H1 (cell line): Measurements from ENCODE around the gene PCNX1. TPM values are rescaled to one million over a fixed set of nuclear protein-coding genes. Genes with fewer than 3 reads are reported as not detected.
A peak's percentile ranks its signal among the peaks of the same experiment; 100 is the strongest.

Experiments
- CTCF ChIA-PET: fragments of 300-600 bp; sonication (Branson Sonifier 250); formaldehyde crosslinking; loops from one replicate; lab custom pipeline; 2021; ENCODE audit not compliant: partially characterized antibody; lab: Charles Lee
- POLR2A ChIA-PET: fragments of 300-600 bp; sonication (Branson Sonifier 250); formaldehyde crosslinking; loops from one replicate; lab custom pipeline; 2021; ENCODE audit warnings: inconsistent platforms; ENCODE audit not compliant: partially characterized antibody; lab: Charles Lee
- DNase-seq, 2 experiments: peaks; one replicate each; pipeline versions ENCODE4 v3.0.0 to v3.0.0-alpha.2; 2010 to 2022; ENCODE audit warnings: low spot score in 2 of 2, low read depth in 1 of 2, mixed read lengths in 1 of 2
- FAIRE-seq: peaks from 2 replicates; lab custom pipeline; 2011; peaks lifted over from hg19 to GRCh38; lab: Jason Lieb, UNC
- H2AFZ ChIP-seq: 2 replicates; pipeline ENCODE4 v1.8.1; 2012; ENCODE audit warnings: low read length, inconsistent platforms
- H2AK5ac ChIP-seq: 2 replicates; pipeline ENCODE4 v1.6.1; 2013; ENCODE audit warnings: low read depth, low read length
- H2BK120ac ChIP-seq: replicated peaks from 2 replicates; pipeline ENCODE3; 2013; ENCODE audit warnings: low read depth, low read length, inconsistent platforms
- H2BK12ac ChIP-seq: 2 replicates; pipeline ENCODE4 v1.6.1; 2013; ENCODE audit warnings: low read depth, low read length
- H2BK15ac ChIP-seq: 2 replicates; pipeline ENCODE4 v1.6.1; 2013; ENCODE audit warnings: low read length
- H2BK20ac ChIP-seq: 2 replicates; pipeline ENCODE4 v1.6.1; 2013; ENCODE audit warnings: low read length
- H2BK5ac ChIP-seq: 2 replicates; pipeline ENCODE4 v1.6.1; 2013; ENCODE audit warnings: low read depth, low read length
- H3K14ac ChIP-seq: 2 replicates; pipeline ENCODE4 v1.6.1; 2013; ENCODE audit warnings: inconsistent platforms; ENCODE audit not compliant: insufficient read length
- H3K18ac ChIP-seq: 2 replicates; pipeline ENCODE4 v1.6.1; 2013; ENCODE audit warnings: low read length; ENCODE audit errors: extremely low read depth
- H3K23ac ChIP-seq: 2 replicates; pipeline ENCODE4 v1.6.1; 2013; ENCODE audit warnings: inconsistent platforms; ENCODE audit not compliant: insufficient read length
- H3K23me2 ChIP-seq: 2 replicates; pipeline ENCODE4 v1.6.1; 2013; ENCODE audit warnings: low read depth, low read length
- H3K27ac ChIP-seq: 2 replicates; pipeline ENCODE4 v1.6.1; 2011; ENCODE audit warnings: low read depth, low read length, inconsistent platforms
- H3K27me3 ChIP-seq, 4 experiments: replicated peaks in 1 of 4; 1 replicate in 1 of 4; 2 replicates in 3 of 4; pipeline versions ENCODE4 v1.6.1 to v1.8.1; 2011 to 2013; ENCODE audit warnings: low read length in 3 of 4, mild to moderate bottlenecking in 3 of 4, inconsistent platforms in 2 of 4, mixed read lengths in 2 of 4, moderate library complexity in 1 of 4; ENCODE audit not compliant: control insufficient read depth in 3 of 4, insufficient read depth in 3 of 4; ENCODE audit errors: extremely low read depth in 1 of 4
- H3K36me3 ChIP-seq, 4 experiments: 2 replicates each; pipeline versions ENCODE4 v1.6.1 to v1.8.1; 2011 to 2013; ENCODE audit warnings: mild to moderate bottlenecking in 4 of 4, low read length in 3 of 4, moderate library complexity in 2 of 4, control low read depth in 1 of 4, inconsistent platforms in 1 of 4; ENCODE audit not compliant: insufficient read depth in 4 of 4, control insufficient read depth in 2 of 4
- H3K4ac ChIP-seq: replicated peaks from 2 replicates; pipeline ENCODE3; 2013; ENCODE audit warnings: low read length, low read depth, mixed read lengths, inconsistent platforms; ENCODE audit not compliant: insufficient read length
- H3K4me1 ChIP-seq, 4 experiments: replicated peaks in 1 of 4; 1 replicate in 1 of 4; 2 replicates in 3 of 4; pipeline versions ENCODE4 v1.6.1 to v1.8.1; 2011 to 2013; ENCODE audit warnings: low read length in 3 of 4, inconsistent platforms in 2 of 4, mixed read lengths in 1 of 4; ENCODE audit not compliant: insufficient read depth in 4 of 4, control insufficient read depth in 3 of 4
- H3K4me2 ChIP-seq, 2 experiments: 2 replicates each; pipeline versions ENCODE4 v1.6.1 to v1.8.1; 2011 to 2013; ENCODE audit warnings: low read depth in 2 of 2, low read length in 2 of 2, control low read depth in 1 of 2, inconsistent platforms in 1 of 2, mild to moderate bottlenecking in 1 of 2; ENCODE audit not compliant: insufficient read depth in 1 of 2
- H3K4me3 ChIP-seq, 4 experiments: fragments of 200-600, 300-600 bp in 1 of 4; sonication (generic), shearing (Covaris generic), sonication (Bioruptor Twin) in 1 of 4; 2 replicates each; pipeline versions ENCODE4 v1.5.1 to v1.8.1; 2011 to 2016; ENCODE audit warnings: low read length in 4 of 4, low read depth in 3 of 4, control low read depth in 2 of 4, inconsistent platforms in 2 of 4, mild to moderate bottlenecking in 2 of 4, mixed read lengths in 1 of 4, moderate library complexity in 1 of 4; ENCODE audit not compliant: insufficient read depth in 2 of 4; ENCODE audit errors: extremely low read depth in 1 of 4
- H3K56ac ChIP-seq: replicated peaks from 2 replicates; pipeline ENCODE3; 2013; ENCODE audit warnings: low read depth, mild to moderate bottlenecking, mixed read lengths, low read length, inconsistent platforms; ENCODE audit not compliant: insufficient read length
- H3K79me1 ChIP-seq: 2 replicates; pipeline ENCODE4 v1.6.1; 2013; ENCODE audit warnings: low read depth, low read length, control low read depth
- H3K79me2 ChIP-seq, 2 experiments: 2 replicates each; pipeline versions ENCODE4 v1.6.1 to v1.8.1; 2012 to 2013; ENCODE audit warnings: low read length in 2 of 2, mild to moderate bottlenecking in 2 of 2, inconsistent platforms in 1 of 2; ENCODE audit not compliant: insufficient read depth in 2 of 2, control insufficient read depth in 1 of 2
- H3K9ac ChIP-seq, 4 experiments: replicated peaks in 1 of 4; 1 replicate in 1 of 4; 2 replicates in 3 of 4; pipeline versions ENCODE4 v1.6.1 to v1.8.1; 2011 to 2013; ENCODE audit warnings: low read depth in 3 of 4, low read length in 3 of 4, control low read depth in 2 of 4, mild to moderate bottlenecking in 2 of 4, moderate library complexity in 2 of 4, inconsistent platforms in 1 of 4; ENCODE audit errors: extremely low read depth in 1 of 4
- H3K9me3 ChIP-seq, 2 experiments: 2 replicates each; pipeline versions ENCODE4 v1.6.1 to v1.8.1; 2012 to 2013; ENCODE audit warnings: mild to moderate bottlenecking in 2 of 2, moderate library complexity in 2 of 2, control low read depth in 1 of 2, inconsistent platforms in 1 of 2, low read depth in 1 of 2, low read length in 1 of 2, mixed read lengths in 1 of 2; ENCODE audit not compliant: insufficient read depth in 2 of 2
- H4K20me1 ChIP-seq, 2 experiments: replicated peaks in 1 of 2; 2 replicates each; pipeline versions ENCODE3 to v1.8.1; 2011 to 2013; ENCODE audit warnings: inconsistent platforms in 2 of 2, low read length in 2 of 2, mild to moderate bottlenecking in 1 of 2; ENCODE audit not compliant: insufficient read depth in 2 of 2, control insufficient read depth in 1 of 2
- H4K5ac ChIP-seq: 2 replicates; pipeline ENCODE4 v1.6.1; 2013; ENCODE audit warnings: low read length, low read depth, mixed read lengths, inconsistent platforms; ENCODE audit not compliant: insufficient read length
- H4K8ac ChIP-seq: 2 replicates; pipeline ENCODE4 v1.8.0; 2013; ENCODE audit warnings: mild to moderate bottlenecking, moderate library complexity, low read length, inconsistent platforms; ENCODE audit not compliant: insufficient read depth; ENCODE audit errors: extremely low read depth
- H4K91ac ChIP-seq: replicated peaks from 2 replicates; pipeline ENCODE3; 2013; ENCODE audit warnings: low read length, mixed read lengths, inconsistent platforms; ENCODE audit not compliant: insufficient read length
- CTCF ChIP-seq, 3 experiments: IDR thresholded peaks; 1 replicate in 2 of 3; 2 replicates in 1 of 3; pipeline versions ENCODE4 v1.5.1 to v1.6.1; 2011; ENCODE audit warnings: low read length in 3 of 3, mild to moderate bottlenecking in 3 of 3, inconsistent platforms in 2 of 3, low read depth in 1 of 3, moderate library complexity in 1 of 3; ENCODE audit not compliant: insufficient read depth in 1 of 3; ENCODE audit errors: control extremely low read depth in 1 of 3
- JUND ChIP-seq: IDR thresholded peaks from 2 replicates; pipeline ENCODE4 v1.6.1; 2011; ENCODE audit warnings: mild to moderate bottlenecking, improper control_type of control experiment, low read length
- MAFK ChIP-seq: IDR thresholded peaks from 2 replicates; pipeline ENCODE4 v1.6.1; 2012; ENCODE audit warnings: low read depth, mild to moderate bottlenecking, improper control_type of control experiment, low read length
- RAD21 ChIP-seq, 2 experiments: IDR thresholded peaks in 1 of 2; conservative IDR thresholded peaks in 1 of 2; 2 replicates each; pipeline ENCODE4 v1.6.1; 2011; ENCODE audit warnings: low read depth in 2 of 2, low read length in 2 of 2, improper control_type of control experiment in 1 of 2, inconsistent platforms in 1 of 2, mild to moderate bottlenecking in 1 of 2, moderate library complexity in 1 of 2
- SUZ12 ChIP-seq: fragments of 200-600 bp; sonication (generic); IDR thresholded peaks from 2 replicates; pipeline ENCODE4 v1.6.1; 2012; ENCODE audit warnings: mild to moderate bottlenecking, inconsistent platforms, low read length, moderate library complexity, mixed read lengths
- TEAD4 ChIP-seq: IDR thresholded peaks from 2 replicates; pipeline ENCODE4 v1.6.1; 2012; ENCODE audit warnings: low read depth, low read length, inconsistent platforms, mixed read lengths
- WGBS, 2 experiments: shearing (Covaris generic) in 1 of 2; methylation state at CpG; one replicate each; pipeline versions ENCODE4 v1.1.6 to v1.1.7; 2013 to 2015; ENCODE audit warnings: low lambda C conversion rate in 2 of 2, mixed read lengths in 2 of 2, inconsistent platforms in 1 of 2, low coverage in 1 of 2, missing lambda C conversion rate in 1 of 2; ENCODE audit not compliant: insufficient replicate concordance in 2 of 2, insufficient coverage in 1 of 2, insufficient read length in 1 of 2; ENCODE audit errors: extremely low coverage in 1 of 2, missing lambda C conversion rate in 1 of 2; 5-methylcytosine and 5-hydroxymethylcytosine counted together
- polyA plus RNA-seq, 7 experiments: library from polyadenylated mRNA; depleted of rRNA in 3 of 7; stranded (reverse) in 5 of 7; unstranded in 2 of 7; fragments of >200 nt in 5 of 7; fragments of 200-250 nt in 2 of 7; gene quantifications; 1 replicate in 5 of 7; 2 replicates in 1 of 7; 4 replicates in 1 of 7; pipeline versions ENCODE4 v1.2.1 to v1.2.3, GENCODE V29; 2011 to 2013; ENCODE audit warnings: missing spikeins in 2 of 7, mixed read lengths in 2 of 7
- total RNA-seq: library from RNA; stranded (reverse); fragmentation: NEBNext Ultra II Directional; extraction: Animal tissue kit (Norgen Biotek cat#: 25700); gene quantifications from 2 replicates; pipeline ENCODE4 v1.2.1, GENCODE V29; 2021

The PCNX1 gene
- total and polyA plus RNA-seq, 2 of the 8 experiments (the other 6 are each of a cell fraction or from before 2014, with no cell fraction given), result 37.7 to 53.2 TPM

GRCh38 chr14:70887737-70888499 is 19.3 kb upstream of the PCNX1 start:
- Histone ChIP-seq H3K56ac (no peak overlapping the region), H2AK5ac (no peak overlapping the region), H3K9ac (no peak overlapping the region), H3K4me3 (no peak overlapping the region), H4K5ac (no peak overlapping the region), H2AFZ (no peak overlapping the region), H3K36me3 (no peaks in the 10 kb centered on the region), H2BK15ac (no peak overlapping the region), H4K91ac (no peak overlapping the region), H2BK12ac (no peak overlapping the region), H3K14ac (no peak overlapping the region), H3K79me2 (no peaks in the 10 kb centered on the region), H4K8ac (no peak overlapping the region), H3K27ac (no peak overlapping the region), H4K20me1 (no peaks in the 10 kb centered on the region), H3K18ac (no peak overlapping the region), H3K79me1 (no peaks in the 10 kb centered on the region), H3K27me3 (no peaks in the 10 kb centered on the region), H3K4me2 (no peak overlapping the region), H3K4me1 (peaks cover 0 to 7% (median 3%) of the 10 kb centered on the region in 4 experiments; a peak in 4 of 7 replicates), H2BK120ac (no peak overlapping the region), H3K4ac (no peak overlapping the region), H2BK20ac (no peak overlapping the region), H3K23ac (no peak overlapping the region), H3K9me3 (no peaks in the 10 kb centered on the region), H2BK5ac (no peak overlapping the region), H3K23me2 (no peaks in the 10 kb centered on the region; the same call in 1 of the 2 replicates)
- ChIA-PET POLR2A (interaction anchor here (1.2 kb wide), 1 partner anchor 68 kb away, joined by 3 read pairs; no protein-coding TSS in a partner anchor), CTCF (interaction anchor here (0.7 to 2.7 kb wide), 17 partner anchors 9 to 89 kb away, joined by 3 to 11 read pairs (median 4); partner anchors contain the start of gene PCNX1)
- TF ChIP-seq JUND, result no peak
- peak; percentile 23 to 35; a peak in 3 of 4 replicates for TF ChIP-seq RAD21 (IDR thresholded peaks at IDR 0.05 in 1 of 2, conservative IDR thresholded peaks at IDR 0.05 in 1 of 2; ENCODE audit: low read depth in 2 of 2, low read length in 2 of 2)
- TF ChIP-seq TEAD4, result no peak
- no peak for TF ChIP-seq MAFK
- peak; percentile 17 to 49 (median 44) for TF ChIP-seq CTCF (IDR thresholded peaks at IDR 0.05; ENCODE audit: control extremely low read depth in 1 of 3, insufficient read depth in 1 of 3, low read depth in 1 of 3, low read length in 3 of 3)
- no peak for TF ChIP-seq SUZ12
- no peak for FAIRE-seq
- 83% methylated on average over 3 of the region's 3 CpGs; no CpG with 5 or more reads in 1 of the 2 experiments for WGBS, 2 experiments
- DNase-seq, result no peak
